ENCODE data around the gene TMEM164. TPM values are rescaled to one million over a fixed set of nuclear protein-coding genes. Genes with fewer than 3 reads are reported as not detected.

TMEM164 gene
- polyA plus RNA-seq, 3 donors: 11.5 to 29.3 (median 12.7) TPM

GRCh38 chrX:110026099-110026844, 23.4 kb downstream of the TMEM164 start:
- 50 to 75% (median 54%) methylated on average over 9 of the region's 9 CpGs for WGBS, 3 donors
- H3K27ac ChIP-seq (ENCODE audit: low read depth, low read length): no peak overlapping the region

GRCh38 chrX:110032534-110033147, 29.7 kb downstream of the TMEM164 start:
- WGBS, 3 donors: 36 to 66% (median 58%) methylated on average over 3 of the region's 3 CpGs
- no peak overlapping the region for H3K27ac ChIP-seq (ENCODE audit: low read depth, low read length)

GRCh38 chrX:110034036-110034435, 31.1 kb downstream of the TMEM164 start:
- no peak overlapping the region for H3K27ac ChIP-seq (ENCODE audit: low read depth, low read length)
- 72 to 91% (median 85%) methylated on average over 2 of the region's 2 CpGs for WGBS, 3 donors

GRCh38 chrX:110036162-110037033, 33.5 kb downstream of the TMEM164 start:
- H3K27ac ChIP-seq (ENCODE audit: low read depth, low read length): no peak overlapping the region
- WGBS, 3 donors: 40 to 52% (median 45%) methylated on average over 3 of the region's 3 CpGs

GRCh38 chrX:110037178-110037577, 34.3 kb downstream of the TMEM164 start:
- WGBS, 3 donors: 77 to 85% (median 83%) methylated on average over 2 of the region's 2 CpGs

GRCh38 chrX:110038900-110039299, 36.0 kb downstream of the TMEM164 start:
- no peak overlapping the region for H3K27ac ChIP-seq (ENCODE audit: low read depth, low read length)

More at GRCh38 chrX:110037178-110037577, 34.3 kb downstream of the TMEM164 start:
- no peak overlapping the region for H3K27ac ChIP-seq (ENCODE audit: low read depth, low read length)

GRCh38 chrX:110041980-110042379, 39.1 kb downstream of the TMEM164 start:
- H3K27ac ChIP-seq (ENCODE audit: low read depth, low read length): no peak overlapping the region
- WGBS, 3 donors: 20 to 63% (median 62%) methylated on average over 2 of the region's 2 CpGs

- H3K27ac ChIP-seq (ENCODE audit: low read depth, low read length): no peak overlapping the region
Observed at GRCh38 chrX:110042496-110042895, 39.6 kb downstream of the TMEM164 start.

- no peak overlapping the region for H3K27ac ChIP-seq (ENCODE audit: low read depth, low read length)
- 9 to 35% (median 9%) methylated on average over 2 of the region's 2 CpGs for WGBS, 3 donors
Observed at GRCh38 chrX:110043506-110043905, 40.6 kb downstream of the TMEM164 start.

GRCh38 chrX:110044346-110045249, 41.7 kb downstream of the TMEM164 start:
- WGBS, 3 donors: 57 to 78% (median 71%) methylated on average over 4 of the region's 4 CpGs
- no peak overlapping the region for H3K27ac ChIP-seq (ENCODE audit: low read depth, low read length)

- H3K27ac ChIP-seq (ENCODE audit: low read depth, low read length): no peak overlapping the region
Observed at GRCh38 chrX:110045421-110045820, 42.5 kb downstream of the TMEM164 start.

GRCh38 chrX:110046001-110046400, 43.1 kb downstream of the TMEM164 start:
- no peak overlapping the region for H3K27ac ChIP-seq (ENCODE audit: low read depth, low read length)
- WGBS, 3 donors: 21 to 72% (median 54%) methylated on average over 4 of the region's 4 CpGs

More at GRCh38 chrX:110045421-110045820, 42.5 kb downstream of the TMEM164 start:
- 27 to 92% (median 72%) methylated on average over 3 of the region's 3 CpGs for WGBS, 3 donors

GRCh38 chrX:110046971-110047370, 44.1 kb downstream of the TMEM164 start:
- H3K27ac ChIP-seq (ENCODE audit: low read depth, low read length): no peak overlapping the region
- WGBS, 3 donors: 82 to 100% (median 92%) methylated on average over 1 of the region's 1 CpG

- WGBS, 3 donors: 25 to 40% (median 33%) methylated on average over 1 of the region's 1 CpG
Observed at GRCh38 chrX:110049096-110049495, 46.2 kb downstream of the TMEM164 start.

GRCh38 chrX:110050386-110050785, 47.5 kb downstream of the TMEM164 start:
- 59 to 94% (median 93%) methylated on average over 2 of the region's 2 CpGs for WGBS, 3 donors
- H3K27ac ChIP-seq (ENCODE audit: low read depth, low read length): no peak overlapping the region

More at GRCh38 chrX:110049096-110049495, 46.2 kb downstream of the TMEM164 start:
- no peak overlapping the region for H3K27ac ChIP-seq (ENCODE audit: low read depth, low read length)

GRCh38 chrX:110050901-110051300, 48.0 kb downstream of the TMEM164 start:
- no peak overlapping the region for H3K27ac ChIP-seq (ENCODE audit: low read depth, low read length)
- 68 to 94% (median 69%) methylated on average over 2 of the region's 2 CpGs for WGBS, 3 donors

- 54 to 97% (median 86%) methylated on average over 2 of the region's 2 CpGs for WGBS, 3 donors
- no peak overlapping the region for H3K27ac ChIP-seq (ENCODE audit: low read depth, low read length)
Observed at GRCh38 chrX:110051559-110051958, 48.6 kb downstream of the TMEM164 start.

- H3K27ac ChIP-seq (ENCODE audit: low read depth, low read length): no peak overlapping the region
Observed at GRCh38 chrX:110052303-110052702, 49.4 kb downstream of the TMEM164 start.

Measured in adipose tissue (tissue), 3 donors.